AG09309 (cell line): ENCODE data around the gene GLI3.

ENCODE experiments used
- DNase-seq: peaks from one replicate; pipeline ENCODE4 v3.0.0-alpha.2; 2010; ENCODE audit warnings: low read depth
- H3K4me3 ChIP-seq: 2 replicates; pipeline ENCODE4 v1.5.1; 2011; ENCODE audit warnings: mild to moderate bottlenecking, low read depth, low read length, moderate library complexity; ENCODE audit not compliant: control insufficient read depth
- CTCF ChIP-seq: IDR thresholded peaks from 2 replicates; pipeline ENCODE4 v1.5.1; 2011; ENCODE audit warnings: mild to moderate bottlenecking, low read depth, low read length, inconsistent platforms; ENCODE audit not compliant: insufficient read depth, control insufficient read depth; ENCODE audit errors: missing control alignments

Gene GLI3

GRCh38 chr7:42167206-42167605 lies 69.8 kb downstream of the GLI3 start:
- no peak for DNase-seq

GRCh38 chr7:42164881-42165428 lies 72.1 kb downstream of the GLI3 start:
- TF ChIP-seq CTCF, result no peak
- DNase-seq, result no peak
- H3K4me3 ChIP-seq, result no peak overlapping the region

More at GRCh38 chr7:42167206-42167605, 69.8 kb downstream of the GLI3 start:
- H3K4me3 ChIP-seq, result no peak overlapping the region
- TF ChIP-seq CTCF, result no peak

GRCh38 chr7:42162560-42163325 lies 74.3 kb downstream of the GLI3 start:
- DNase-seq, result no peak
- no peak overlapping the region for H3K4me3 ChIP-seq
- no peak for TF ChIP-seq CTCF

GRCh38 chr7:42161719-42162118 lies 75.3 kb downstream of the GLI3 start:
- DNase-seq, result no peak
- no peak overlapping the region for H3K4me3 ChIP-seq
- no peak for TF ChIP-seq CTCF

- no peak overlapping the region for H3K4me3 ChIP-seq
- TF ChIP-seq CTCF, result no peak
- no peak for DNase-seq
These were observed 75.9 kb downstream of the GLI3 start for GRCh38 chr7:42161110-42161509.

GRCh38 chr7:42159130-42159529 lies 77.9 kb downstream of the GLI3 start:
- no peak for TF ChIP-seq CTCF
- DNase-seq, result no peak
- no peak overlapping the region for H3K4me3 ChIP-seq
